GM06990 (cell line): ENCODE results near the gene ZNF318.
A peak's percentile ranks its signal among the peaks of the same experiment; 100 is the strongest.

Source experiments
- DNase-seq: peaks from one replicate; pipeline ENCODE4 v3.0.0-alpha.2; 2011; ENCODE audit not compliant: insufficient read length; ENCODE audit errors: extremely low read depth
- H3K27me3 ChIP-seq: replicated peaks from 2 replicates; pipeline ENCODE4 v1.6.0; 2011; ENCODE audit warnings: low read length; ENCODE audit not compliant: control insufficient read depth, insufficient read depth
- H3K36me3 ChIP-seq: 2 replicates; pipeline ENCODE4 v1.5.1; 2011; ENCODE audit warnings: low read length; ENCODE audit not compliant: control insufficient read depth, insufficient read depth
- H3K4me3 ChIP-seq: replicated peaks from 2 replicates; pipeline ENCODE4 v1.5.1; 2011; ENCODE audit warnings: low read depth, mild to moderate bottlenecking, control low read depth, low read length
- TF ChIP-seq, protein P1 (sequence below): IDR thresholded peaks from 2 replicates; pipeline ENCODE4 v1.5.1; 2011; ENCODE audit warnings: low read length, control low read depth, mild to moderate bottlenecking, inconsistent platforms; ENCODE audit not compliant: insufficient read depth, poor library complexity, severe bottlenecking

ZNF318 gene

DNA sequence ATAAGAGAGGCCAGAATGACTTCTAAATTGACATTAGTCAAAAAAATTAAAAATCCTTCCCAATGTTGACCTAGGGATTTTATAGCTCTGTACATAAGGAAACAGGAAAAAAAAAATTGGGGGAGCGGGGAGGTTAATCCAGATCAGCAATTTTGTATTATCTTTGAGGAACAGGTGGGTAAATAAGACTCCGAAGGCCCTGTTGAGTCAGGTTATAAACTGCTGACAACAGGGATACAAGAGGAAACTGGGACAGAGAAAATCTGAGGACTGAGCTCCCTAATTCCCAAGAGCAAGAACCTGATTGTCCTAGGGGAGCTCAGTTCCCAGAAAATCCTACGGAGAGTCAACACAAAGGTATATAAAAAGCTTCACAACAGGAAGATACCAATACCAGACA, 34.0 kb downstream of the ZNF318 start:
- Histone ChIP-seq H3K4me3 (no peak overlapping the region), H3K36me3 (peaks cover 8% of the 10 kb centered on the region), H3K27me3 (no peaks in the 10 kb centered on the region)
- no peak for DNase-seq
- TF ChIP-seq, protein P1, sequence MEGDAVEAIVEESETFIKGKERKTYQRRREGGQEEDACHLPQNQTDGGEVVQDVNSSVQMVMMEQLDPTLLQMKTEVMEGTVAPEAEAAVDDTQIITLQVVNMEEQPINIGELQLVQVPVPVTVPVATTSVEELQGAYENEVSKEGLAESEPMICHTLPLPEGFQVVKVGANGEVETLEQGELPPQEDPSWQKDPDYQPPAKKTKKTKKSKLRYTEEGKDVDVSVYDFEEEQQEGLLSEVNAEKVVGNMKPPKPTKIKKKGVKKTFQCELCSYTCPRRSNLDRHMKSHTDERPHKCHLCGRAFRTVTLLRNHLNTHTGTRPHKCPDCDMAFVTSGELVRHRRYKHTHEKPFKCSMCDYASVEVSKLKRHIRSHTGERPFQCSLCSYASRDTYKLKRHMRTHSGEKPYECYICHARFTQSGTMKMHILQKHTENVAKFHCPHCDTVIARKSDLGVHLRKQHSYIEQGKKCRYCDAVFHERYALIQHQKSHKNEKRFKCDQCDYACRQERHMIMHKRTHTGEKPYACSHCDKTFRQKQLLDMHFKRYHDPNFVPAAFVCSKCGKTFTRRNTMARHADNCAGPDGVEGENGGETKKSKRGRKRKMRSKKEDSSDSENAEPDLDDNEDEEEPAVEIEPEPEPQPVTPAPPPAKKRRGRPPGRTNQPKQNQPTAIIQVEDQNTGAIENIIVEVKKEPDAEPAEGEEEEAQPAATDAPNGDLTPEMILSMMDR = no peak

DNA sequence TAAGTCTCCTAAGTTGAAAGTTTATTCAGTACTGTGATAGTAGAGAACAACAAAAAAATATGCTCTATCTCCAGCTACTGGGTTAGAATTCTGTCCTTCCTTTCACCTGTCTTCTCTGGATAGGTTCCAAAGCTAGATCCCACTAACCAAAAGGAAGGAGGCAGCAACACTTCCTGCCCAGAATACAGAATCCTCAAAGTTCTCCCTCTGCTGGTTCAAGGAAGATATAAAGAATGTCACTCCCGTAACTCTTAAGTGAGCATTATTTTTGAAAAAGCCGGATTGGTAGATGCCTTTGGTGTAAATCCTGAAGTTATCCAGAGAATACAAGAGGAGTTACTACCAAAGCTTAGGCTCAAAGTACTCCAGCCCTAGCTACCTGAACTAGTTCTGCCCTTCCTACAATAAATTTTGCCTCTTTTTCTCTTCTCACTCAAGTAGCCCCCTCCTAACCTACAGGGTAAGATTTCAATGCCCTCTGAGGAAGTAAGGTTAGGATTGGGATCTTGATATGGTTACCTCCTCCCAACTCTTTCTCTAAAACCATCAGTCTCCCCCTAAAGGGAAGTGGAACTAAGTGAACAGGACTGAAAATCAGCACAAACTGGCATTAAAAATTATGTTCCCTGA, 34.9 kb downstream of the ZNF318 start:
- Histone ChIP-seq H3K27me3 (no peaks in the 10 kb centered on the region), H3K36me3 (peaks cover 3% of the 10 kb centered on the region), H3K4me3 (no peak overlapping the region)
- TF ChIP-seq, protein P1 = peak; percentile 31
- no peak for DNase-seq

DNA sequence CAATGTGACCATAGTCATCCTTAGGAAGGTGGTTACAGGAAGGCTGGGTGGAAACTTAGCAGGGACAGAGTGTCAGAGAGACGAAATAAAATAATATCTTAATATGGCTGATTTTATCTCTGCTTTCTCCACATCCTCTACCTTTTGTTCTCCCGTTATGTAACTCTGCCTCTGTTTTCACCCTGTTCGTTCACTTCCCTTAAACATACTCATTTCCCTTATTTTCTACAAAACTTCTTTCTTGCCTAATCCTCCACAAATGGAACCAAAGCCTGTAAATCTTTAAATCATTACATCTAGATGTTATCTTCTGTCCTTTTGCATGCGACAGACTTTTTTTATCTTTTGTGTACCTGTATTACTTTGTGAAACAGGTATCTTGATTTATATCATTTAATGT, 37.6 kb downstream of the ZNF318 start:
- Histone ChIP-seq H3K36me3 (peaks cover 2% of the 10 kb centered on the region), H3K4me3 (no peak overlapping the region), H3K27me3 (no peaks in the 10 kb centered on the region)
- DNase-seq = no peak
- TF ChIP-seq, protein P1 = no peak

DNA sequence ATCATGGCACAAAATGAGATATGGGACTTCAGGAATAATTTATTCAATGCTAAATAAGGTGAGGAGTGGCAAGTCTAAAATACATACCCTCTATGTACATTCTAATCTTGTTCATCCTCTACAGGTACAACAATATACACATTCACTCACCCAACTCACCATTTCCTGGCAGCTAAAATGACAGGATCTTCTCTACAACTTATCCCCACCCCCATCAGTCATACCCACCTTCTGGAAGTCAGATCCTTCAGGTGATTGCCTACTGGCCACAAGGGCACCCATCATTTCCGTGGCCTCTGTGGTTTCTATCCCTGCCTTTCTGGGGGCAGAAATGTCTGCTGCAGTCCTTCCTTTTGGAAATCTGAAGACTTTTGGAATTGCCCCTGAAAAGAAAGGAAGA, 38.0 kb downstream of the ZNF318 start:
- H3K27me3 ChIP-seq = no peaks in the 10 kb centered on the region

DNA sequence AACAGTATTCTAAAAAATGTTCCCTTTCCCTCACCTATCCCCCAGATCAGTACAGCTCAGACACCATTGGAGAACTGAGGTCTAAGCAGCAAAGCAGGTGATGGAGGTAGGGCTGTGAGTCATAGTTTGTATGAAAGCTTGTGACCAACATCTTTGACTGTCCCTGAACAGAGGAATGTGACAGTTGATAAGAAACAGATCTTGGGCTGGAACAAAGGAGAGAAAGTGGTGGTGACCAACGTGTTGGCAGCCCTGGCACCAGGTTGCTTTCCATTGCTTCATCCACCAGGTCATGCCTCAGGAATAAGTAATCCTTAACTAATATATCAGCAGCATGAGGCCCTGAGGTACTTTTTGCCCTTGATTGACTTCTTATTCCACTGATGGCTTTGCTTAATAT, 40.9 kb downstream of the ZNF318 start:
- DNase-seq = no peak
- TF ChIP-seq, protein P1 = no peak
- H3K36me3 ChIP-seq = no peaks in the 10 kb centered on the region; the same call in none of the 2 replicates

More for the DNA sequence above, 38.0 kb downstream of the ZNF318 start:
- H3K36me3 ChIP-seq = peaks cover under 1% of the 10 kb centered on the region
- TF ChIP-seq, protein P1 = no peak
- no peak for DNase-seq
- no peak overlapping the region for H3K4me3 ChIP-seq

DNA sequence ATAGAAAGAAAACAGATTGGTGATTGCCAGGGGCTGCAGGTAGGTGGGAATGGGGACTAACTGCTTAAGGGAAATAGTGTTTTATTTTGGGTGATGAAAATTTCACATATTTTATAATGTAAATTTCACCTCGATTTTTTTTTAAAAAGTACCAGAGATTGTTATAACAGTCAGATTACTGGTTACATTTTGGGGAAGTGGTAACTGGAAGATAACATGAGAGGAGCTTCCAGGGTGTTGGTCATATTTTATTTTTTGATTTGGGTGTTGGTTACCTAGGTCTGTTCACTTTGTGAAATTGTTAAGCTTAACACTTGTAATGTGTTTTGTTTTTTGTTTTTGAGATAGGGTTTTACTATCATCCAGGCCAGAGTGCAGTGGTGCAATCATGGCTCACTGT, 43.6 kb downstream of the ZNF318 start:
- TF ChIP-seq, protein P1 = no peak
- Histone ChIP-seq H3K27me3 (no peaks in the 10 kb centered on the region), H3K4me3 (no peak overlapping the region), H3K36me3 (no peaks in the 10 kb centered on the region; the same call in 1 of the 2 replicates)
- DNase-seq = no peak

More for the DNA sequence above, 40.9 kb downstream of the ZNF318 start:
- no peak overlapping the region for H3K4me3 ChIP-seq
- H3K27me3 ChIP-seq = no peaks in the 10 kb centered on the region
